Fibroblast of lung (primary cell): ENCODE measurements around the gene PRSS33.

Source experiments
- CTCF ChIP-seq, 2 donors: IDR thresholded peaks in 1 of 2; conservative IDR thresholded peaks in 1 of 2; 1 replicate in 1 of 2; 2 replicates in 1 of 2; pipeline ENCODE4 v1.5.1; 2011 to 2012; ENCODE audit warnings: low read length in 2 of 2, control low read depth in 1 of 2, inconsistent platforms in 1 of 2, low read depth in 1 of 2, mild to moderate bottlenecking in 1 of 2
- EZH2 ChIP-seq: IDR thresholded peaks from 2 replicates; pipeline ENCODE4 v1.5.1; 2012; ENCODE audit warnings: low read length, control low read depth, mild to moderate bottlenecking; ENCODE audit errors: missing control alignments

GRCh38 chr16:2799205-2799858 is 12.0 kb upstream of the PRSS33 start:
- TF ChIP-seq CTCF (conservative IDR thresholded peaks at IDR 0.05 in 1 of 2, IDR thresholded peaks at IDR 0.05 in 1 of 2; ENCODE audit: low read depth in 1 of 2, low read length in 2 of 2) = no peak
- no peak for TF ChIP-seq EZH2
